B cell (primary cell): ENCODE measurements around the gene BABAM1.

Source experiments
- EZH2 ChIP-seq: IDR thresholded peaks from 2 replicates; pipeline ENCODE4 v1.6.1; 2012; ENCODE audit warnings: borderline replicate concordance, low read depth, mild to moderate bottlenecking, moderate library complexity, low read length; ENCODE audit not compliant: insufficient read depth, poor library complexity, severe bottlenecking
- TF ChIP-seq, protein P1 (sequence below): fragments of 200-600 bp; IDR thresholded peaks from one replicate; pipeline ENCODE4 v1.8.0; 2022; ENCODE audit warnings: antibody characterized with exemption, mild to moderate bottlenecking

DNA sequence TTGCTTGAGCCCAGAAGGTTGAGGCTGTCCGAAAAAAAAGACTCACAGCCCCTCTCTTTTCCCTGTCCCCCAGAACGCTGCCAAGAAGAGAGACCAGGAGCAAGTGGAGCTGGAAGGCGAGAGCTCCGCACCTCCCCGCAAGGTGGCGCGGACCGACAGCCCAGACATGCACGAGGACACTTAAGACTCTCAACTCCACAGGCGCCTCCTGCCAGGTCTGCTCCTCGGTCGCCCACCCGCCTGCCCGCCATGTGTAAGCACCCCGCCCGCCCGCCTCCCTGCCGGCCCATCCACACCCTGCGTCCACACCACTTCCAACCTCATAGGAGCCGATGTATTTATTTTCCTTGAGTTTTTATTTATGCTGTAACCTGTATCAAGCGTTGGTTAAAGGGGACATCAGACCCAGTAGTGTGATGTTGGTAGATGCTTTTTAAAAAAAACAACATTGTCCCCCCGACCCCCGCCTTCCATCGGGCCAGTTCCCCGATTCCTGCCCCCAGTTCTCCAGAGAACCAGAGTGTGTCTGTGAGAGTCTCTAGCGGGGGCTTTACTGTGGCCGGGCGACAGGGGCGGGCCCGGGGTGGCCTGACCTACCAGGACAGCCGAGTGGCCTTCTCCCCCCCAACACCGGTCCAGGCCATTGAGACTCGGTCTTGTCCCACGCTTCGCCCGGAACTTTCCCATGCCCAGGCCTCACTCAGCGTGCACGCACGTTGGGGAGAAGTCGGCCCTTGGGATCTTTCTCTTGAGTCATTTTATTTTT lies 52.4 kb downstream of the BABAM1 start:
- TF ChIP-seq, protein P1, sequence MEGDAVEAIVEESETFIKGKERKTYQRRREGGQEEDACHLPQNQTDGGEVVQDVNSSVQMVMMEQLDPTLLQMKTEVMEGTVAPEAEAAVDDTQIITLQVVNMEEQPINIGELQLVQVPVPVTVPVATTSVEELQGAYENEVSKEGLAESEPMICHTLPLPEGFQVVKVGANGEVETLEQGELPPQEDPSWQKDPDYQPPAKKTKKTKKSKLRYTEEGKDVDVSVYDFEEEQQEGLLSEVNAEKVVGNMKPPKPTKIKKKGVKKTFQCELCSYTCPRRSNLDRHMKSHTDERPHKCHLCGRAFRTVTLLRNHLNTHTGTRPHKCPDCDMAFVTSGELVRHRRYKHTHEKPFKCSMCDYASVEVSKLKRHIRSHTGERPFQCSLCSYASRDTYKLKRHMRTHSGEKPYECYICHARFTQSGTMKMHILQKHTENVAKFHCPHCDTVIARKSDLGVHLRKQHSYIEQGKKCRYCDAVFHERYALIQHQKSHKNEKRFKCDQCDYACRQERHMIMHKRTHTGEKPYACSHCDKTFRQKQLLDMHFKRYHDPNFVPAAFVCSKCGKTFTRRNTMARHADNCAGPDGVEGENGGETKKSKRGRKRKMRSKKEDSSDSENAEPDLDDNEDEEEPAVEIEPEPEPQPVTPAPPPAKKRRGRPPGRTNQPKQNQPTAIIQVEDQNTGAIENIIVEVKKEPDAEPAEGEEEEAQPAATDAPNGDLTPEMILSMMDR = no peak
- no peak for TF ChIP-seq EZH2
